HCT116 (cell line): ENCODE results near the gene GPR34. TPM values are rescaled to one million over a fixed set of nuclear protein-coding genes. Genes with fewer than 3 reads are reported as not detected.

Experiments used
- ATAC-seq: fragments of 200-7000 bp; cut with Tn5 transposase; 2 replicates; pipeline ENCODE4 v1.9.1; 2020; ENCODE audit warnings: mild to moderate bottlenecking, moderate library complexity
- BruUV-seq: library from RNA; stranded (reverse); fragments of 400-500 nt; replicated peaks from 2 replicates; lab custom pipeline; 2021; lab: Mats Ljungman, UMichigan
- CTCF ChIA-PET: fragments of 300-600 bp; sonication (Branson Sonifier 250); formaldehyde crosslinking; loops from one replicate; lab custom pipeline; 2021; ENCODE audit warnings: antibody characterized with exemption; lab: Charles Lee
- POLR2A ChIA-PET: fragments of 300-600, 350-600 bp; sonication (Branson Sonifier 250); formaldehyde crosslinking; loops from one replicate; lab custom pipeline; 2021; ENCODE audit warnings: antibody characterized with exemption; lab: Charles Lee
- RAD21 ChIA-PET, 2 experiments: fragments of 300-600 bp; sonication (Branson Sonifier 250); formaldehyde crosslinking; loops; one replicate each; lab custom pipeline; 2023; ENCODE audit warnings: low total read pairs in 2 of 2; ENCODE audit not compliant: uncharacterized antibody in 2 of 2, unreplicated experiment in 2 of 2, low non-redundant PET in 1 of 2; lab: Charles Lee
- DNase-seq: peaks from one replicate; pipeline ENCODE4 v3.0.0-alpha.2; 2010; ENCODE audit warnings: low read depth, low spot score
- H2AFZ ChIP-seq: fragments of 200-600 bp; shearing (Covaris generic), sonication (generic); 2 replicates; pipeline ENCODE4 v1.6.1; 2017; ENCODE audit warnings: low read depth, mixed run types, mixed read lengths, antibody characterized with exemption, low read length; ENCODE audit not compliant: poor library complexity, severe bottlenecking
- H3K27ac ChIP-seq: 2 replicates; pipeline ENCODE4 v1.5.1; 2012; ENCODE audit warnings: low read depth, low read length
- H3K27me3 ChIP-seq: fragments of 200-600 bp; sonication (generic); 2 replicates; pipeline ENCODE4 v1.6.1; 2016; ENCODE audit warnings: mixed run types, low read length, mixed read lengths; ENCODE audit not compliant: insufficient read depth
- H3K36me3 ChIP-seq, 2 experiments: fragments of 200-500 bp in 1 of 2; fragments of 200-600 bp in 1 of 2; sonication (Bioruptor generic) in 1 of 2; sonication (generic) in 1 of 2; 2 replicates each; pipeline versions ENCODE4 v1.5.1 to v1.6.1; 2014 to 2016; ENCODE audit warnings: low read length in 2 of 2, inconsistent platforms in 1 of 2, mixed read lengths in 1 of 2, mixed run types in 1 of 2; ENCODE audit not compliant: insufficient read depth in 2 of 2, control insufficient read depth in 1 of 2
- H3K4me1 ChIP-seq, 2 experiments: fragments of 200-600 bp in 1 of 2; sonication (generic) in 1 of 2; 2 replicates each; pipeline versions ENCODE4 v1.5.1 to v1.6.1; 2012 to 2017; ENCODE audit warnings: low read length in 2 of 2, inconsistent platforms in 1 of 2, mild to moderate bottlenecking in 1 of 2, mixed read lengths in 1 of 2, mixed run types in 1 of 2, moderate library complexity in 1 of 2; ENCODE audit not compliant: insufficient read depth in 2 of 2, control insufficient read depth in 1 of 2
- H3K4me2 ChIP-seq: fragments of 200-600 bp; sonication (generic); 2 replicates; pipeline ENCODE4 v1.6.1; 2017; ENCODE audit warnings: mixed run types, low read length, mixed read lengths
- H3K4me3 ChIP-seq, 2 experiments: fragments of 200-600 bp in 1 of 2; sonication (generic) in 1 of 2; replicated peaks in 1 of 2; 2 replicates each; pipeline ENCODE4 v1.5.1; 2011 to 2016; ENCODE audit warnings: low read length in 2 of 2, control low read depth in 1 of 2, low read depth in 1 of 2, mild to moderate bottlenecking in 1 of 2, mixed read lengths in 1 of 2, mixed run types in 1 of 2
- H3K79me2 ChIP-seq: fragments of 200-600 bp; sonication (generic); 2 replicates; pipeline ENCODE4 v1.6.1; 2017; ENCODE audit warnings: mild to moderate bottlenecking, mixed run types, low read length, moderate library complexity, mixed read lengths; ENCODE audit not compliant: insufficient read depth
- H3K9ac ChIP-seq: fragments of 200-600 bp; sonication (generic); 2 replicates; pipeline ENCODE4 v1.6.1; 2016; ENCODE audit warnings: low read length, mixed read lengths
- H3K9me2 ChIP-seq: fragments of 200-600 bp; sonication (generic), shearing (Covaris generic); 2 replicates; pipeline ENCODE4 v1.6.1; 2017; ENCODE audit warnings: mixed run types, mild to moderate bottlenecking, moderate library complexity; ENCODE audit not compliant: insufficient read depth
- H3K9me3 ChIP-seq, 2 experiments: fragments of 200-500 bp in 1 of 2; fragments of 200-600 bp in 1 of 2; sonication (Bioruptor generic) in 1 of 2; sonication (generic) in 1 of 2; 2 replicates each; pipeline ENCODE4 v1.6.1; 2014 to 2017; ENCODE audit warnings: low read length in 2 of 2, mixed read lengths in 2 of 2, inconsistent platforms in 1 of 2, low read depth in 1 of 2, mild to moderate bottlenecking in 1 of 2, mixed run types in 1 of 2, moderate library complexity in 1 of 2; ENCODE audit not compliant: control insufficient read depth in 1 of 2, insufficient read depth in 1 of 2
- H4K20me1 ChIP-seq: fragments of 200-600 bp; sonication (generic), shearing (Covaris generic); 2 replicates; pipeline ENCODE4 v1.6.1; 2017; ENCODE audit warnings: mixed run types, mild to moderate bottlenecking, moderate library complexity; ENCODE audit not compliant: insufficient read depth
- ATF3 ChIP-seq: IDR thresholded peaks from 2 replicates; pipeline ENCODE4 v1.6.1; 2012
- CBX3 ChIP-seq: IDR thresholded peaks from 2 replicates; pipeline ENCODE4 v1.6.1; 2012; ENCODE audit warnings: low read depth
- CEBPB ChIP-seq: IDR thresholded peaks from 2 replicates; pipeline ENCODE4 v1.6.1; 2012; ENCODE audit warnings: low read depth
- ELF1 ChIP-seq: IDR thresholded peaks from 2 replicates; pipeline ENCODE4 v1.6.1; 2012; ENCODE audit warnings: low read depth, borderline replicate concordance
- EZH2 ChIP-seq: fragments of 200-600 bp; sonication (generic); IDR thresholded peaks from 2 replicates; pipeline ENCODE4 v1.6.1; 2017; ENCODE audit warnings: antibody characterized with exemption, mixed run types
- EZH2phosphoT487 ChIP-seq: fragments of 200-600 bp; IDR thresholded peaks from 2 replicates; pipeline ENCODE4 v1.6.1; 2018; ENCODE audit warnings: antibody characterized with exemption, borderline replicate concordance
- JUND ChIP-seq: IDR thresholded peaks from 2 replicates; pipeline ENCODE4 v1.6.1; 2012
- MAX ChIP-seq: IDR thresholded peaks from 2 replicates; pipeline ENCODE4 v1.6.1; 2012
- POLR2AphosphoS5 ChIP-seq: IDR thresholded peaks from 2 replicates; pipeline ENCODE4 v1.6.1; 2011; ENCODE audit warnings: mild to moderate bottlenecking, low read depth, low read length, moderate library complexity
- RAD21 ChIP-seq: IDR thresholded peaks from 2 replicates; pipeline ENCODE4 v1.6.1; 2012; ENCODE audit warnings: low read depth, mild to moderate bottlenecking
- REST ChIP-seq: IDR thresholded peaks from 2 replicates; pipeline ENCODE4 v1.6.1; 2012; ENCODE audit warnings: low read depth
- SIN3A ChIP-seq: IDR thresholded peaks from 2 replicates; pipeline ENCODE4 v1.6.1; 2012; ENCODE audit warnings: low read depth
- SP1 ChIP-seq: IDR thresholded peaks from 2 replicates; pipeline ENCODE4 v1.6.1; 2012; ENCODE audit warnings: low read depth
- SRF ChIP-seq: IDR thresholded peaks from 2 replicates; pipeline ENCODE4 v1.6.1; 2012; ENCODE audit warnings: low read depth
- YY1 ChIP-seq: IDR thresholded peaks from 2 replicates; pipeline ENCODE4 v1.6.1; 2011; ENCODE audit warnings: low read length, low read depth, moderate library complexity, mild to moderate bottlenecking; ENCODE audit not compliant: insufficient replicate concordance; ENCODE audit errors: extremely low read depth
- ZFX ChIP-seq: fragments of 450-650 bp; IDR thresholded peaks from 2 replicates; pipeline ENCODE4 v1.6.1; 2017
- ZNF274 ChIP-seq: fragments of 200-500 bp; sonication (Bioruptor generic); IDR thresholded peaks from 2 replicates; pipeline ENCODE4 v1.6.1; 2014; ENCODE audit warnings: mild to moderate bottlenecking, low read depth, low read length, inconsistent platforms
- intact Hi-C: fragments of 100-400 bp; cut with micrococcal nuclease; formaldehyde crosslinking; loops from 2 replicates; pipeline ENCODE4 v1.10.0; 2022
- total RNA-seq: library from RNA; stranded (reverse); gene quantifications from one replicate; pipeline ENCODE4 v1.2.1, GENCODE V29; 2021; ENCODE audit not compliant: unreplicated experiment
- TF ChIP-seq, protein P1 (sequence below): IDR thresholded peaks from 2 replicates; pipeline ENCODE4 v1.6.1; 2011; ENCODE audit warnings: mild to moderate bottlenecking, low read length, moderate library complexity; ENCODE audit not compliant: insufficient replicate concordance; ENCODE audit errors: extremely low read depth

GPR34 gene
- total RNA-seq, 1 experiment from 2014 or later = not detected

DNA sequence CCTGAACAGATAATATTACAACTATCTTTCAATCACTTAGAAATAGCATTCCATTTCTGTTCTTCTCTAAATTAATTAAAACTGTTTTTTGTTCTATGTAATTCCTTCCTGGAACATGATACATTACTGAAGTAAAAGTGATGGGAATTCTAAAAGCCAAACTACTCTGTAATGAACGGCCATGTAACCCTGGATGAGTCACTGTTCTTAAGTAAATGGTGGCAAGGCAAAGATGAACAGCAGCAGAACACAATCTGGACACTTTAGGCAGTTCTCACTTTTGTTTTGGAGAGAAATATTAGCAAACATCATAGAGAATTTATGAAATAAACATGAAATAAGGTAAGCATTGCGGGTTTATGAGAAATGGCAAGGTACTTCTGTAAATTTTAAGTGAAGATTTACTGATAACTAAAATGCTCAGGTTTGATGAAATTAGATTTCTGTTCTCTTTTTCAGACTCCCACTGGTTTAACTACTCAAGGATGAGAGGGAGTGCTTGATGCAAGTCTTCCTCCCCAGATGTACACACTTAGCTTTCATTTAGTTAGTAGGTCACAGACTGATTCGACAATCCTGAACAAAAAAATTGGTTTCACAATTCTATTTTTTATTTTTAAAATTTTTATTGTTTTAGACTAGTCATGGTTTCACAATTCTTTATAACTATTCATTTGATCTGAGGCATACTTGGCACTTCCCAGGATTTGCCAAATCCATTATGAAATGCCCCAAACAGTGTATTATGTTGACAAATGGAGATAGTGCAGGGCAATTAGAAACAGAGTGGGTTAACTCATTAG is 34.2 kb downstream of the GPR34 start (continued):
- TF ChIP-seq, protein P1, sequence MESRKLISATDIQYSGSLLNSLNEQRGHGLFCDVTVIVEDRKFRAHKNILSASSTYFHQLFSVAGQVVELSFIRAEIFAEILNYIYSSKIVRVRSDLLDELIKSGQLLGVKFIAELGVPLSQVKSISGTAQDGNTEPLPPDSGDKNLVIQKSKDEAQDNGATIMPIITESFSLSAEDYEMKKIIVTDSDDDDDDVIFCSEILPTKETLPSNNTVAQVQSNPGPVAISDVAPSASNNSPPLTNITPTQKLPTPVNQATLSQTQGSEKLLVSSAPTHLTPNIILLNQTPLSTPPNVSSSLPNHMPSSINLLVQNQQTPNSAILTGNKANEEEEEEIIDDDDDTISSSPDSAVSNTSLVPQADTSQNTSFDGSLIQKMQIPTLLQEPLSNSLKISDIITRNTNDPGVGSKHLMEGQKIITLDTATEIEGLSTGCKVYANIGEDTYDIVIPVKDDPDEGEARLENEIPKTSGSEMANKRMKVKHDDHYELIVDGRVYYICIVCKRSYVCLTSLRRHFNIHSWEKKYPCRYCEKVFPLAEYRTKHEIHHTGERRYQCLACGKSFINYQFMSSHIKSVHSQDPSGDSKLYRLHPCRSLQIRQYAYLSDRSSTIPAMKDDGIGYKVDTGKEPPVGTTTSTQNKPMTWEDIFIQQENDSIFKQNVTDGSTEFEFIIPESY = no peak
- no peak for TF ChIP-seq JUND

DNA sequence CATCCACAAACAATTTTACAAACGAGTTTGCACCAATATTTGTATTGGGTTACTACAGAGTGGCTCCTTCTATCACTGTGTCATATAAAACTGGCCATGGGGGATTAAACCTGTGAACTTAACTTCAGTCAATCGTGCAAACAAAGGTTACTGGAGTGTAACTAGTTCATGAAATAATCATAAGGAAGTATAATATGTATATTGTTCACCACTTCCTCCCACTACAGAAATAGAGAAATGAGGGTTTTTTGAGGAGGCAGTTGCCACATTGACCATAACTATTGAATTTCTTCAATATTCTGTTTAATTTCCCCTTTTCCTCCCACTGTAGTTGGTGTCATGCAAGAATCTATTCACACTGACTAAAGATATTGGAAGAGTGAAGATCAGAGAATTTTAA is 35.1 kb downstream of the GPR34 start, which contains the start of gene GPR82:
Gene GPR82, plus strand, starts transcription at position 356 of the 400 bp plus-strand sequence. CDS start 2,846 bp downstream, outside the sequence.
- H3K9me3 ChIP-seq = no peaks in the 10 kb centered on the region
- no peak within 1 kb of the TSS for H3K9ac ChIP-seq
- H3K9me2 ChIP-seq = no peaks in the 10 kb centered on the region
- DNase-seq = no peak
- H4K20me1 ChIP-seq = no peaks in the 10 kb centered on the region
- no peaks in the 10 kb centered on the region for H3K36me3 ChIP-seq
- ChIA-PET RAD21 (no interaction called here), POLR2A (no interaction called here), CTCF (no interaction called here)
- intact Hi-C loops = no loop called here
- H3K4me1 ChIP-seq = no peaks in the 10 kb centered on the region
- H3K79me2 ChIP-seq = no peaks in the 10 kb centered on the region
- BruUV-seq = no TSS peak
- H2AFZ ChIP-seq = no peak within 1 kb of the TSS
- H3K4me3 ChIP-seq = no peak within 1 kb of the TSS
- no peak within 1 kb of the TSS for H3K4me2 ChIP-seq
- no peaks in the 10 kb centered on the region for H3K27me3 ChIP-seq
- H3K27ac ChIP-seq = no peak within 1 kb of the TSS
- no peak for ATAC-seq
- TF ChIP-seq CEBPB (no peak), ZNF274 (no peak), CBX3 (no peak), ELF1 (no peak), EZH2phosphoT487 (no peak), YY1 (no peak), REST (no peak), JUND (no peak), SIN3A (no peak), RAD21 (no peak), SP1 (no peak), EZH2 (no peak), ZFX (no peak), MAX (no peak), ATF3 (no peak), POLR2AphosphoS5 (no peak), SRF (no peak)
- TF ChIP-seq, protein P1 = no peak
